ENCODE data around the gene DEPDC4.
"Not testable (repeated sequence)": the region's sequence is repeated elsewhere in the genome, so short reads cannot be mapped to it uniquely, and the experiment has no call there.

The DEPDC4 gene

GRCh38 chr12:100266835-100267602 is at the start of gene DEPDC4, which contains the start of gene SCYL2:
Gene DEPDC4, minus strand, starts transcription at chr12:100267079. Its CDS starts 3 bp downstream, at chr12:100267076.
Gene SCYL2, plus strand, starts transcription at chr12:100267177. Its CDS starts 15,794 bp downstream, at chr12:100282971.
- DNase-seq (ENCODE audit: low read depth in 2 of 2) = peak; percentile 85 to 87

GRCh38 chr12:100311317-100311716 is 44.4 kb upstream of the DEPDC4 start:
- no peak for DNase-seq (ENCODE audit: low read depth in 2 of 2)

GRCh38 chr12:100308138-100308537 is 41.3 kb upstream of the DEPDC4 start:
- not testable (repeated sequence) for DNase-seq (ENCODE audit: low read depth in 2 of 2)

GRCh38 chr12:100304334-100304733 is 37.5 kb upstream of the DEPDC4 start:
- not testable (repeated sequence) for DNase-seq (ENCODE audit: low read depth in 2 of 2)

- no peak for DNase-seq (ENCODE audit: low read depth in 2 of 2)
Observed at GRCh38 chr12:100303831-100304230, 37.0 kb upstream of the DEPDC4 start.

GRCh38 chr12:100302081-100302480 is 35.2 kb upstream of the DEPDC4 start:
- no peak for DNase-seq (ENCODE audit: low read depth in 2 of 2)

GRCh38 chr12:100295764-100296555 is 29.1 kb upstream of the DEPDC4 start:
- no peak for DNase-seq (ENCODE audit: low read depth in 2 of 2)

GRCh38 chr12:100294366-100294765 is 27.5 kb upstream of the DEPDC4 start:
- not testable (repeated sequence) for DNase-seq (ENCODE audit: low read depth in 2 of 2)

- DNase-seq (ENCODE audit: low read depth in 2 of 2) = no peak
Observed at GRCh38 chr12:100293017-100293416, 26.1 kb upstream of the DEPDC4 start.

- no peak for DNase-seq (ENCODE audit: low read depth in 2 of 2)
Observed at GRCh38 chr12:100290016-100290415, 23.1 kb upstream of the DEPDC4 start.

- no peak for DNase-seq (ENCODE audit: low read depth in 2 of 2)
Observed at GRCh38 chr12:100289038-100289437, 22.2 kb upstream of the DEPDC4 start.

GRCh38 chr12:100284556-100284955 is 17.7 kb upstream of the DEPDC4 start:
- DNase-seq (ENCODE audit: low read depth in 2 of 2) = not testable (repeated sequence)

GRCh38 chr12:100279607-100280244 is 12.8 kb upstream of the DEPDC4 start:
- no peak for DNase-seq (ENCODE audit: low read depth in 2 of 2)

GRCh38 chr12:100279159-100279558 is 12.3 kb upstream of the DEPDC4 start:
- DNase-seq (ENCODE audit: low read depth in 2 of 2) = no peak

- DNase-seq (ENCODE audit: low read depth in 2 of 2) = no peak
Observed at GRCh38 chr12:100274291-100274690, 7.4 kb upstream of the DEPDC4 start.

GRCh38 chr12:100273782-100274181 is 6.9 kb upstream of the DEPDC4 start:
- DNase-seq (ENCODE audit: low read depth in 2 of 2) = no peak

- DNase-seq (ENCODE audit: low read depth in 2 of 2) = no peak
Observed at GRCh38 chr12:100268835-100269564, 2.1 kb upstream of the DEPDC4 start.

GRCh38 chr12:100267603-100268281 is 863 bp upstream of the DEPDC4 start:
- peak in 1 of 2 donors; percentile 4 for DNase-seq (ENCODE audit: low read depth in 2 of 2)

- peak in 1 of 2 donors; percentile 84 for DNase-seq (ENCODE audit: low read depth in 2 of 2)
Observed at GRCh38 chr12:100266585-100266834, 369 bp downstream of the DEPDC4 start.

GRCh38 chr12:100265732-100266584 is 921 bp downstream of the DEPDC4 start:
- no peak for DNase-seq (ENCODE audit: low read depth in 2 of 2)

Data from activated CD8-positive, alpha-beta memory T cell treated with anti-CD3 and anti-CD28 coated beads for 4 hours (primary cell).